NOMO-1 treated with DMSO at 0.1 percent for 48 hours (cell line): Measurements from ENCODE around the gene ADGRD1.

ENCODE experiments used
- DNase-seq: peaks from one replicate; lab custom pipeline; 2025; ENCODE audit not compliant: unreplicated experiment; lab: John Stamatoyannopoulos, UW

ADGRD1 gene

DNA sequence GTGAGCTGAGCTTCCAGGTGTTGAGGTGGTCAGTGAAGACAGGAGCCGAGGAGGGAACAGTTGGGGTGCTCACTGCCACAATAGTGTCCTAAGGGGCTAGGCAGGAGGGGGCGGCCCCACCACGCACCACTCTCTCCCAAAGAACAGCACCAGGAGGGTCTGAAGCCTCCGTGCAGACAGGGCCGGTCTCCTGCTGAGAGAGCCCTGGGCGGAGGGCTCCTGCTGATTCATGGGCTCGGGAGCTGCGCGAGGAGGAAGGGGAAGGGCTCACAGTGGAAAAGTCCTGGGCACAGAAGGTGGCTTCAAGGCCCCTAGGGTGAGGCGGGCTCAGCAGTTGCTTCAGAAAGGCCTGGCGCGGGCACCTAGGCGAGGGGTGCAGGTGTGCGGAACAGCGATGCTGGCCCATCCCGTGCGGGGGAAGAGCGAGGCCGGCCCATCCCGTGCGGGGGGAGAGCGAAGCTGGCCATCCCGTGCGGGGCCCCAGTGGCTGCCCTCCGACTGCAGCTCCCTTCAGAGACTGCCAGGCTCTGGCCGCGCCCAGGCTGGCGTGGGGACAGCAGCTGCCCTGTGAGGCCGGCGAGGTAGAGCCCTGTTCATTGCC lies 176.7 kb downstream of the ADGRD1 start:
- DNase-seq = no peak

DNA sequence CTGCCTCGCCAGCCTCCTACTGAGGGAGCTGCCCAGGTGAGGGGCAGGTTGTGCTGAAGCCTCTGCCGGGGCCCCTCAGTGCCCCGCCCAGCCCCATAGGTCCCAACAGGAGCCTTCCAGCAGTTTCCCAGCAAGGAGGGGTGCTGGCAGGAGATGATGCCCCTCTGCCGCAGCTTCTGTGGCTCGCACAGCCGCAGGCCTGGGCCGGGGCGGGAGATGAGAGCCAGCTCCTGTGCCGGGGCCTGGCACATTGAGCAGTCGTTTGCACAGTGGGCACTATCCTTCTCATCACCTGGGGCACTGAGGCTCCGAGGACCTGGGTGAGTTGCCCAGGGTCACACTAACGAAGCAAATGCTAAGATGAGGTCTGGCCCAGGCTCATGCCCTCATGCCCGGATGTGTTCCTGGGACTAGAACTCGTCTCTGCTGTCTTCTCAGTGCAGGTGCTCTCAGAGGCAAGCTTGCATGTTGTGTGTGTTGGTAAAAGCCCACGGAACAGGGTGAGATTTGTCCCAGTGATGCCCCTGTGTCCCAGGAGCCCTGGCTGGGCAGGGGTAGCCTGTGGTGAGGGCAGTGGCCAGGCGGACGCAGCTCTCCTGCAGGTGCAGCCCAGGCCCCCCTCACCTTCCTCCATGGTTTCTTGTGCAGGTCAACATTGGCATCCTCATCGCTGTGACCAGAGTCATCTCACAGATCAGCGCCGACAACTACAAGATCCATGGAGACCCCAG lies 177.5 kb downstream of the ADGRD1 start:
- DNase-seq = no peak

DNA sequence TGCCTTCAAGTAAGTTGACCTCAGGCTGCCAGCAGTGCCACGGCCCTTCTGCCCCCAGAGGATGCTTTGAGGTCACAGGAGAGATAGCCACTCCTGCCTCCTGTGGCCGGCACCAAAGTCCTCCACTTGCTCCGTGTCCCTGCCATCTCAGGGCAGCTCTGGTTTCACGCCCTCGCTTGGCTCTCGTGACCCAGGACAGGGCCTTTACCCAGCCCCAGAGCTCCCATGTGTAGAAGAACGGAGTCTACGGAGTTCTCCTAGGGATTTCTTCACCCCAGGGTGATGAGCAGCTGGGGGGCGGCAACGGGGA lies 178.1 kb downstream of the ADGRD1 start:
- no peak for DNase-seq

DNA sequence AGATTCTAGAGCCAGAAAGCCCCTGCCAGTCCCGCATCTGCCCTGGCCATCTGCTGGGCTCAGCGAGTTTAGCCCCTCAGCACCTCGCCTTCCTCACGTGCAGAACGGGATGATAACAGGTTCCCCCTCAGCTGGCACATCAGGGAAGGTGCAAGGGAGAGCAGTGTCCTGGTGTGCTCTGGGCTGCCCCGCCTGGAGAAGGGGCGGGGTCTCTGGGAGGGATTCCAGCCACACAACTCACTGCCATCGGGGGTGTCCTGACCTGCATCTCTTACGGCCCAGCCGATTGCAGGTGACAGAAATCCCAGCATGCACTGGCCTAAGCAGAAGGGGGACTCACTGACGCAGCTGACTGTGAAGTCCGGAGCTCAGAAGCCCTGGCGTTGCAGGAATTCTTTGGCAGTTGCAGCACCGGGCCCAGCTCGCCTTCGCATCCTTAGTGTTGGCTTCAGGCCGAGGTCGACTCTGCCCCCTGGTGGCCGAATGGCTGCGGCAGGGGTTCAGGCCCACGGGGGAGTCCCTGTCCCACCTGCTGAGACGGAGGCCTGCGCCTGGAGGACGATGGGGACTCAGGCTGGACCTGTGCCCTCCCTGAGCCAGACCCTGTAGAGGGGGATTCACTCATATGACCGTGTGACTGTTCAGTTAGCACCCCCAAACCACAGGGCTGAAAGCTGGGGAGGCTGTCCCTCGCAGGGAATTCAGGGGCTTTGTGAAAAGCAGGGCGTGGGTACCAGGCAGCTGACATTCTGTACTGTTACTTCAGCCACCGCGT lies 178.6 kb downstream of the ADGRD1 start:
- peak; percentile 27 for DNase-seq

GRCh38 chr12:131133015-131133905 lies 179.6 kb downstream of the ADGRD1 start:
- no peak for DNase-seq

- DNase-seq = no peak
These were observed 180.3 kb downstream of the ADGRD1 start for GRCh38 chr12:131133994-131134393.

DNA sequence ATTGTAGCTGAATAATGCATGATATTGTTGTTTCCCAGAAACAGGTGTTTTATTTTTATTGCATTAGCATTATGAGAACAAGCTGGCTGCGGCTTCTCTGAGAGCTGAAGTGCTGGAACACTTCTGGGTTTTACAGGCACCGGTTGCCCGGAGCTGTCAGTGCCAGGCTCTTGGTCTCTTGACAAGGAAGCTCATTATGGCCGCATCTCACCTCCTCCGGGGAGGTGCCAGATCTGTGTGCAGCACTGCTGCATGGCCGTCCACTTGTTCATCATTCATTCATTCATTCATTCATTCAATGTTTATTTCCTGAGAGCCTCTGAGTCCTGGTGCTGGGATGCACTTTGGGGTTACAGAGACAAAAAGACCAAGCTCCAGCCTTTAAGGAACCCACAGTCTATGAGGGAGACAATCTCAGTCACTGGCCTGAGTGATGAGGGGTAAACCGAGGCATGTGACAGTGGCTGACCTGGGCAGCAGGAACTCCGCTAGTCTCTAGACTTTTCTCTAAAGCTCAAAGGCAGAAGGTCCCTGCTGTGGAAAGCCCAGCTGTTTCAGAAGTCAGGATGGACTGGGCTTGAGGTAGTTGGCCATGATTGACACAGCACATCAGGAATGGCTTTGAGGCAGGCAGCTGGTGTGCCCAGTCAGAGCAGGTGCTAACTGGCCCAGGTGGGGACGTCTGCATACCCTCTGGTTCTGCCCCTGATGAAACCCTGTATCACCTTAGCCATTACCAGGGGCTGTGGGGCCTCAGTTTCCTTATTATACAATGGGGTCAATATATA lies 181.0 kb downstream of the ADGRD1 start:
- no peak for DNase-seq

DNA sequence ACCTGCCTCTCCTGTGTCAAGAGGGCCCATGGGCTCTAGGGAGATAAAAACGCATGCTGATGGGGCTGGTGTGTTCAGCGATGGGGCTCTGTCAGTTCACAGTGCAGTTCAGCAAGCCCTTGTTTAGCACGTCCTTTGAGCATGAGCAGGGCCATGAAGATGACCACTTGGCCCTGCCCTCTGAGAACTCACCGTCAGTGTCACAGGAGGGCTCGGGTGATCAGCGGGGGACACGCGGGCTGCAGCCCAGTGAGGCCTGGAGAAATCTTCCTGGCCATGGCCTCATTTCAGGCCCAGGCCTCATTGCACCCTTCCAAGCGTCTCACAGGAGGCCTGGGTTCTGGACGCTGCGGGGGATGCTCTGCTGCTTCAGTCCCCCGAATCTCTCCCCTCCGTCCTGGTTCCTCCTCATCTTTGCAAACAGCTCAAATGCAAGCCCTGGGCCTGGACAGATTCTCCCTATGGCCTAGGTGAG lies 181.6 kb downstream of the ADGRD1 start:
- no peak for DNase-seq

- DNase-seq = no peak
These were observed 182.3 kb downstream of the ADGRD1 start for GRCh38 chr12:131135786-131136538.

GRCh38 chr12:131136539-131136872 lies 182.8 kb downstream of the ADGRD1 start:
- DNase-seq = no peak

DNA sequence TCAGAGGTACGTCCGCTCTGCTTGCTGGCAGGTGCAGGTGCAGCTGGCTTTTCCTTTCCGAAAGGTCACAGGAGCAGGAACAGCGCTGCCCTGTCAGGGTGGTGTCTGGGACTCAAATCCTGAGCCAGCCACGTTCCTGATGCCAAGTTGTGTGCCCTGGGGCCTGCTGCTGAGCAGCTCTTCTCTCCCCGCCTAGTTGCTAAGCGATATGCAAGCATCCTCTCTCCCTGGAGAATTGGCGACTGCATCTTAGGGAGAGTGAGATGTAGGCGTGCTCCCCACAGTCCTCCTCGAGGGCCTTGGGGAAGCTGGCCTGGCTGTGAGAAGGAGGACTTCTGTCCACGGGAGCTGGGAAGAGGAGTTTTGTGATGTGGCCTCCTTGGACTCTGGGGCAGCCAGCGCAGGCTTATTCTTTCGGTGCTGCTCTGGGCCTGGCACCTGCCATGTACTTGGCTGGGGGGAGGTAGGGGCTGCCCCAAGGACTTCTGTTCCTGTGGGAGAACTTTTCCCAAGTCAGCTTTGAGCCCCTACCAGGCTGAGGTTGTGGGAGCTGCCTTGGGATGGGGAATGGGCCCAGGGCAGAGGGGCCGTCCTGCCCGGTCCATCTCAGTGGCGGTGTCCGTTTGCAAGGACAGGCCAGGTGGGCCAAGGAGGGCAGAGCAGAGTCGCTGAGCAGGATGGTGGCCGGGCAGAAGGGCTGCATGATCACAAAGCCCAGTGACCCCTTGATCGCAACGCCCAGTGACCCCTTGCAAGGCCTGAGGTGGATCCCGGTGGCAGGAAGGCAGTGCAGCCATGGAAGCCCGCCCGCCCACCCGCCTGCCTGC lies 183.5 kb downstream of the ADGRD1 start:
- no peak for DNase-seq

DNA sequence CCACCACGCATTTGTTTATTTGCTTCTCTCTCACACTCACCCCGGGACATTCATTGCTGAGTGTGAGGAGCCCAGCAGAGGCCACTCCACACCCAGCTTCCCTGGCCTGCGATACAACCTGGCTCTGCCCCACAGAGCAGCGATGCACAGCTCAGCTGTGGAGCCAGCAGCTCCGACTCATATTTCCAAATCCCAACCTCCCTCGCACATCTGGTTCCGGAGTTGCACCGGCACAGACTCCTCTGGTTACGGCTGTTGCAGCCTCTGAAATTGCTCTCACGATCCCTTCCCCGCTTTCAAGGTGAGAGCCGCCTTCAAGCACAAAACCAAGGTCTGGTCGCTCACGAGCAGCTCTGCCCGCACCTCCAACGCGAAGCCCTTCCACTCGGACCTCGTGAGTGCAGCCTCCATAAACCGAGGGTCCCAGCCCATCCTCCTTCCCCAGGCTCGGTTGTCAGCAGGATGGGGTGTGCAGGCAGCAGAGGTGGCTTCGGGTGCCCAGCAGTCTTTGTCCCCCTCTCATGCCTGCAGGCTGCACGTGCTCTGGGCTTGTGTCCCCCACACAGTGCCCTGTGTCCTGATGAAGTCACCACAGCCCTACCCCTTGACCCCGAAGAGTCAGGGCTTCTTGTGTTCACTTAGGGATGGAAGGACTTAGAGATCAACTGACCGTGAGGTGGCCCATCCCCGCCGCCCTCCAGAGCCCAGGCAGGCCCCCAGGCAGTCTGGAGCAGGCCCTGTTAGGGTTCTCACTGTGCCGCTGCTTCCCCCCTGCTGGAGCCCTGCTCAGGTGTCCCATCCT lies 184.3 kb downstream of the ADGRD1 start:
- DNase-seq = no peak

DNA sequence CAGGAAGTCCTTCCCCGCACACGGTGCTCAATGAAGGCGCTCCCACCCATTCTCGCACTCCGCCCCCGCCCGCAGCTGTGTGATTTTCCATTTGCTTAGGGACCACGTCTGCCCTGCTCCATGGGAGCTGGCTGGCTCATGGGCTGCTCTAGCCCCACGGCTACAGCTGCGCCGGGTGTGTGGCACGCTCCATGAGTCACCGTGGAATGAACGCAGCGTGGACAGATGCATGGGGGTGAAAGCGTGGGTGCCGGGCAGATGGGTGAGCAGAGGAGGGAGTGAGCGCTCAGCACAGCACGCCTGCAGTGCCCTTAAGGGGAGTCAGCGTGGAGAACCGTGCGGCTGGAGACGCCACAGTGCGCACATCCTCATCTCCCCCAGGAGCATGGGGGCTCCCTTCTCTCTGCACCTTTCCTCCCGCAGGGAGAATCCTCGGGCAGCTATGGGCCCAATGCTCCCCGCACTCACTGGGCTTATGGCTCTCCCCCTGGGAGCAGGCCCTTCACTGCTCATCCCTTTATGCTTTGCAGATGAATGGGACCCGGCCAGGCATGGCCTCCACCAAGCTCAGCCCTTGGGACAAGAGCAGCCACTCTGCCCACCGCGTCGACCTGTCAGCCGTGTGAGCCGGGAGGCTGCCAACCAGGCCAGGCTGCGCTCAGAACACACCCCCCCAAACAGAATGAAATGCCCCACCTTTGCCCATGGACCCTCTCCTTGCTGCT lies 185.1 kb downstream of the ADGRD1 start:
- no peak for DNase-seq

GRCh38 chr12:131139363-131140068 lies 185.8 kb downstream of the ADGRD1 start:
- no peak for DNase-seq

DNA sequence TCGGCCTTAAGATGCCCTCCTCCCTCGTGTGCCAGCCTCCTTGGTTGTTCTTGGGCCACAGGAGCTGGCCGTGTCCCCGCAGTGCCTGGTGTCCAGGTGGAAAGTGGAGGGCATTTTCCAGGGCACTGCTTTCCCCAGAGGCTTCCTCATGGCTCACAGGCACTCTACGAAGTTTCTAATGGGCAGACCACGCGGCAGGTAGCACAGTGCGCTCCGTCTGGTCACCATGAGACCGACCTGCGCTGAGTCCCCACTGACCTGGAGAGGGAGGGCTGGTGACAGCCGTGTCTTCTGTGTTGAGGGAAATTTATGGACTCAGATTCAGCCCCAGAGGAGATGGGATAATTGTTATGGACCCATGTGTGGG lies 186.3 kb downstream of the ADGRD1 start:
- no peak for DNase-seq

- DNase-seq = no peak
These were observed 187.0 kb downstream of the ADGRD1 start for GRCh38 chr12:131140697-131141096.

DNA sequence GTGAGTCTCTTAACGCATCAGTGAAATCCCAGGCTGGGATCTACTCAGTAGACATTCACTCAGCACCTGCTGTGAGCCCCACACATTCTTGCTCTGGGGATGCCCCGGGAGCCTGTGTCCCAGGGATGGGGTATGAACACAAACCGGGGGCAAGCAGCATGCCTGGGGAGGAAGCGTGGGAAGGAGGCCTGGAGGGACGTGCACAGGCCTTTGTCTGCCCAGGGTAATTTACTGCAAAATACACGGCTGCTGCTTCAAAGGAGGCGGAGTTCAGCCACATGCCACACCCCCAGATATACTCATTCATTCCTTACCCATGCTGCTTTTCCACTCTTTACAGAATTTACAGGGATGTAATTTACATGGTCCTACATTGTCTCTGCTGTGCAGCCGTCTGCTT lies 187.8 kb downstream of the ADGRD1 start:
- DNase-seq = no peak
